Nephron progenitor cell (in vitro differentiated cells): ENCODE data around the gene SEMA6A.

Experiments
- DNase-seq: peaks from one replicate; pipeline ENCODE4 v3.0.0; 2021
- H3K27ac Mint-ChIP-seq: 2 replicates; pipeline ENCODE4 v1.8.0; 2021; ENCODE audit warnings: mild to moderate bottlenecking, moderate library complexity, mixed read lengths
- H3K27me3 Mint-ChIP-seq: 2 replicates; pipeline ENCODE4 v1.8.0; 2021; ENCODE audit warnings: mild to moderate bottlenecking, low read depth, mixed read lengths; ENCODE audit not compliant: poor library complexity
- H3K36me3 Mint-ChIP-seq: 2 replicates; pipeline ENCODE4 v1.8.0; 2021; ENCODE audit warnings: low read depth, mixed read lengths
- H3K4me1 Mint-ChIP-seq: 2 replicates; pipeline ENCODE4 v1.8.0; 2021; ENCODE audit warnings: mixed read lengths
- H3K4me3 Mint-ChIP-seq: 2 replicates; pipeline ENCODE4 v1.8.0; 2021; ENCODE audit warnings: mild to moderate bottlenecking, moderate library complexity, mixed read lengths
- H3K9me3 Mint-ChIP-seq: 2 replicates; pipeline ENCODE4 v1.8.0; 2021; ENCODE audit warnings: mild to moderate bottlenecking, moderate library complexity, mixed read lengths
- TF ChIP-seq, protein P1 (sequence below): fragments of 200-600 bp; sonication (generic); IDR thresholded peaks from 2 replicates; pipeline ENCODE4 v1.5.0; 2021; ENCODE audit warnings: antibody characterized with exemption

Gene SEMA6A

GRCh38 chr5:116542619-116543018 is 32.0 kb downstream of the SEMA6A start:
- H3K27ac Mint-ChIP-seq, result no peak overlapping the region
- TF ChIP-seq, protein P1, sequence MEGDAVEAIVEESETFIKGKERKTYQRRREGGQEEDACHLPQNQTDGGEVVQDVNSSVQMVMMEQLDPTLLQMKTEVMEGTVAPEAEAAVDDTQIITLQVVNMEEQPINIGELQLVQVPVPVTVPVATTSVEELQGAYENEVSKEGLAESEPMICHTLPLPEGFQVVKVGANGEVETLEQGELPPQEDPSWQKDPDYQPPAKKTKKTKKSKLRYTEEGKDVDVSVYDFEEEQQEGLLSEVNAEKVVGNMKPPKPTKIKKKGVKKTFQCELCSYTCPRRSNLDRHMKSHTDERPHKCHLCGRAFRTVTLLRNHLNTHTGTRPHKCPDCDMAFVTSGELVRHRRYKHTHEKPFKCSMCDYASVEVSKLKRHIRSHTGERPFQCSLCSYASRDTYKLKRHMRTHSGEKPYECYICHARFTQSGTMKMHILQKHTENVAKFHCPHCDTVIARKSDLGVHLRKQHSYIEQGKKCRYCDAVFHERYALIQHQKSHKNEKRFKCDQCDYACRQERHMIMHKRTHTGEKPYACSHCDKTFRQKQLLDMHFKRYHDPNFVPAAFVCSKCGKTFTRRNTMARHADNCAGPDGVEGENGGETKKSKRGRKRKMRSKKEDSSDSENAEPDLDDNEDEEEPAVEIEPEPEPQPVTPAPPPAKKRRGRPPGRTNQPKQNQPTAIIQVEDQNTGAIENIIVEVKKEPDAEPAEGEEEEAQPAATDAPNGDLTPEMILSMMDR, result no peak

DNA sequence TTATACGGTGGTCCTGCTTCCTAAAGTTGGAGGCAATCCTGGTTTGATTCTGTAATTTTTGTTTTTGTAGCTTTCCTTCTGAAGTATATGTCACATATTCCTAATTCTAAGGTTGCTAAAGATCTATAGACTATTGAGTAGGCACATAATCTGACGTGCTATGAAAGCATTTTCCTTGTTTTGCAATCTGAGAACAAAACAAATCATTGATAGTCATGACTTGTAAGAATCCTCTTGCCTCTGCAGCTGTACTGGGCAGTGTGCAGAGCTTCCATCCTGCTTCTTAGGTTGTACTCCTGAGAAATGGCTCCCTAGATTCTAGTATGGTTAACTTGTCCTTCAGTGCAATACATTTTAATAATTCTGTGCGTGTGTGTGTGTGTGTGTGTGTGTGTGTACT is 35.4 kb downstream of the SEMA6A start:
- Mint-ChIP-seq H3K9me3 (peaks cover 4% of the 10 kb centered on the region), H3K4me3 (no peak overlapping the region), H3K27ac (no peak overlapping the region), H3K27me3 (no peaks in the 10 kb centered on the region), H3K4me1 (peaks cover 37% of the 10 kb centered on the region), H3K36me3 (peaks cover 42% of the 10 kb centered on the region)
- TF ChIP-seq, protein P1, result no peak
- no peak for DNase-seq

More at GRCh38 chr5:116542619-116543018, 32.0 kb downstream of the SEMA6A start:
- H3K27me3 Mint-ChIP-seq, result no peaks in the 10 kb centered on the region
- peaks cover 26% of the 10 kb centered on the region for H3K9me3 Mint-ChIP-seq
- H3K4me3 Mint-ChIP-seq, result no peak overlapping the region
- H3K36me3 Mint-ChIP-seq, result peaks cover 61% of the 10 kb centered on the region
- DNase-seq, result no peak
- peaks cover 38% of the 10 kb centered on the region for H3K4me1 Mint-ChIP-seq

DNA sequence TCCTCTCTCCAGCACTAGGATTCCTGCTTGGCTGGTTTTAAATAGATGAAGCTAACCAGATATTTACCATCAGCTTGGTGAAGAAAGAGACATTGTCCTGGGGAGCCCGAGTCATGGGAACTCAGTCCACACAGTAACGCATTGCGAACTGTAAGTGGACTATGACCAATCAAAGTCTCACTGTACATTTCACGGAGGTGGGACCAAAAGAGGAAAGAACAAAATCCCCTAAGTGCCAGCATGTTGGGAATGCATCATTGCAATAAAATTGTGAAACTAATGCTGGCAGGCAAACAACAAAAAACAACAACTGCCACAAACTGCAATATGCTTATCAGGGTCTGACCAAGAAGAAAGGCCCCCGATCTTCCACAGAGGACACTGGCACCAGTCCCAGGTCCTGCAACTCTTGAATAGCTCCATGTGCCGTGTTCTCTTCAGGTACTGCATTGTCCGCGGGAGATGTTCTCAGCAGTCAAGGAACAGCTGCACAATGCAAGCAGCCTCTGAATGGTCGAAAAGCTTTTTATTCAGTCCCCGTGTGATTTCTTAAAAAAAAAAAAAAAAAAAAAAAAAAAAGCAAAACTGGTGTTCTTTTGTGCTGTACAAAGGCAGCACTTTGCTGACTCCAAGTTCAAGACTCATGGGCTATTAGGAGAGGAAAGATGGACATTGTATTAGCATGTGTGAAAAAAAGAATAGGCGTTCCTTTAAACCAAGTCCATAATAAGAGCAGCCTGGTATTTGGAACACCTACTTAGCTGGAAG is 38.1 kb downstream of the SEMA6A start:
- H3K27me3 Mint-ChIP-seq, result no peaks in the 10 kb centered on the region
- peaks cover 15% of the 10 kb centered on the region for H3K4me1 Mint-ChIP-seq
- TF ChIP-seq, protein P1, result no peak
- peaks cover 4% of the 10 kb centered on the region for H3K9me3 Mint-ChIP-seq
- no peak for DNase-seq
- H3K27ac Mint-ChIP-seq, result no peak overlapping the region
- no peak overlapping the region for H3K4me3 Mint-ChIP-seq
- peaks cover 29% of the 10 kb centered on the region for H3K36me3 Mint-ChIP-seq

- Mint-ChIP-seq H3K27ac (no peak overlapping the region), H3K9me3 (peaks cover 4% of the 10 kb centered on the region), H3K36me3 (peaks cover 18% of the 10 kb centered on the region), H3K4me3 (no peak overlapping the region), H3K27me3 (no peaks in the 10 kb centered on the region), H3K4me1 (peaks cover 15% of the 10 kb centered on the region)
- no peak for DNase-seq
- TF ChIP-seq, protein P1, result no peak
Measured at GRCh38 chr5:116534964-116535651, 39.5 kb downstream of the SEMA6A start.

- Mint-ChIP-seq H3K4me1 (peaks cover 35% of the 10 kb centered on the region), H3K27me3 (no peaks in the 10 kb centered on the region), H3K36me3 (peaks cover 4% of the 10 kb centered on the region), H3K9me3 (no peaks in the 10 kb centered on the region), H3K4me3 (peak overlapping the region; percentile 57), H3K27ac (peak overlapping the region; percentile 97)
- TF ChIP-seq, protein P1, result no peak
- no peak for DNase-seq
Measured at GRCh38 chr5:116532762-116533525, 41.7 kb downstream of the SEMA6A start.
